OCI-LY7 (cell line): ENCODE results near the gene ZFYVE28. TPM values are rescaled to one million over a fixed set of nuclear protein-coding genes. Genes with fewer than 3 reads are reported as not detected.

Source experiments
- BruUV-seq: library from RNA; stranded (reverse); fragments of 400-500 nt; replicated peaks from 2 replicates; lab custom pipeline; 2021; lab: Mats Ljungman, UMichigan
- CTCF ChIA-PET: fragments of 300-600 bp; sonication (Branson Sonifier 250); formaldehyde crosslinking; loops from one replicate; lab custom pipeline; 2022; ENCODE audit warnings: antibody characterized with exemption; ENCODE audit not compliant: unreplicated experiment; lab: Charles Lee
- POLR2A ChIA-PET: fragments of 300-600 bp; sonication (Branson Sonifier 250); formaldehyde crosslinking; loops from one replicate; lab custom pipeline; 2022; ENCODE audit warnings: antibody characterized with exemption; lab: Charles Lee
- DNase-seq: peaks from one replicate; pipeline ENCODE4 v3.0.0-alpha.2; 2015; ENCODE audit warnings: low spot score
- H2AFZ ChIP-seq: fragments of 200-600 bp; sonication (generic), shearing (Covaris generic); 2 replicates; pipeline ENCODE4 v1.6.1; 2014; ENCODE audit warnings: mild to moderate bottlenecking, antibody characterized with exemption, low read length, moderate library complexity
- H3K27ac ChIP-seq: fragments of 200-600 bp; sonication (generic); 2 replicates; pipeline ENCODE4 v1.5.1; 2014; ENCODE audit warnings: mixed run types, low read depth, mild to moderate bottlenecking, moderate library complexity, low read length, inconsistent platforms; ENCODE audit not compliant: poor library complexity, severe bottlenecking
- H3K36me3 ChIP-seq: fragments of 200-600 bp; sonication (generic); 2 replicates; pipeline ENCODE4 v1.6.1; 2014; ENCODE audit warnings: mild to moderate bottlenecking, antibody characterized with exemption, low read length, moderate library complexity, mixed read lengths; ENCODE audit not compliant: insufficient read depth
- H3K4me1 ChIP-seq: fragments of 200-600 bp; sonication (generic); 2 replicates; pipeline ENCODE4 v1.5.1; 2014; ENCODE audit warnings: mild to moderate bottlenecking, low read length; ENCODE audit not compliant: insufficient read depth, poor library complexity, severe bottlenecking
- H3K4me2 ChIP-seq: fragments of 200-600 bp; sonication (generic); 2 replicates; pipeline ENCODE4 v1.6.1; 2014; ENCODE audit warnings: mild to moderate bottlenecking, low read length
- H3K4me3 ChIP-seq: fragments of 200-600 bp; sonication (generic); 2 replicates; pipeline ENCODE4 v1.5.1; 2014; ENCODE audit warnings: mild to moderate bottlenecking, low read depth, low read length; ENCODE audit not compliant: poor library complexity, severe bottlenecking
- H3K79me2 ChIP-seq: fragments of 200-600 bp; sonication (generic); 2 replicates; pipeline ENCODE4 v1.6.1; 2016; ENCODE audit warnings: low read depth, mild to moderate bottlenecking, low read length, moderate library complexity, mixed read lengths; ENCODE audit not compliant: insufficient read depth
- H3K9me2 ChIP-seq: fragments of 200-600 bp; sonication (generic); 2 replicates; pipeline ENCODE4 v1.6.1; 2016; ENCODE audit warnings: mild to moderate bottlenecking, low read length, mixed read lengths; ENCODE audit not compliant: insufficient read depth
- H3K9me3 ChIP-seq: fragments of 200-600 bp; sonication (generic); 2 replicates; pipeline ENCODE4 v1.6.1; 2014; ENCODE audit warnings: mild to moderate bottlenecking, mixed run types, low read length, mixed read lengths
- H4K20me1 ChIP-seq: fragments of 200-600 bp; sonication (generic); 2 replicates; pipeline ENCODE4 v1.6.1; 2014; ENCODE audit warnings: mild to moderate bottlenecking, antibody characterized with exemption, low read length, moderate library complexity, mixed read lengths; ENCODE audit not compliant: insufficient read depth
- CTCF ChIP-seq: fragments of 200-600 bp; sonication (generic); conservative IDR thresholded peaks from 2 replicates; pipeline ENCODE4 v1.5.1; 2014; ENCODE audit warnings: mild to moderate bottlenecking, antibody characterized with exemption, low read length, moderate library complexity, mixed read lengths
- EZH2phosphoT487 ChIP-seq: fragments of 200-600 bp; sonication (generic); IDR thresholded peaks from 2 replicates; pipeline ENCODE4 v1.6.1; 2018; ENCODE audit warnings: low read depth, borderline replicate concordance, mild to moderate bottlenecking, mixed run types, antibody characterized with exemption, low read length, moderate library complexity, mixed read lengths
- intact Hi-C: fragments of 100-400 bp; cut with micrococcal nuclease; formaldehyde crosslinking; loops from one replicate; pipeline ENCODE4 v1.10.0; 2022; ENCODE audit not compliant: unreplicated experiment
- total RNA-seq, 2 experiments: library from RNA; depleted of rRNA in 1 of 2; stranded (reverse); fragments of >200 nt in 1 of 2; shearing (Covaris generic) in 1 of 2; gene quantifications; 2 replicates each; pipeline ENCODE4 v1.2.3, GENCODE V29; 2014 to 2022

ZFYVE28 gene
- total RNA-seq, 2 experiments from 2014 or later = 0.32 TPM; not detected in 1

GRCh38 chr4:2449051-2449450, 30.6 kb upstream of the ZFYVE28 start:
- intact Hi-C loops = no loop called here
- no peak for DNase-seq
- Histone ChIP-seq H3K4me1 (peaks cover 12% of the 10 kb centered on the region), H4K20me1 (no peaks in the 10 kb centered on the region), H3K27ac (no peak overlapping the region), H3K4me3 (no peak overlapping the region), H2AFZ (no peak overlapping the region), H3K9me2 (no peaks in the 10 kb centered on the region), H3K9me3 (no peaks in the 10 kb centered on the region), H3K4me2 (no peak overlapping the region), H3K36me3 (no peaks in the 10 kb centered on the region), H3K79me2 (no peaks in the 10 kb centered on the region)
- BruUV-seq = no TSS peak
- ChIA-PET CTCF (interaction anchor here (0.5 kb wide), 1 partner anchor 524 kb away, joined by 3 read pairs; no protein-coding TSS in a partner anchor), POLR2A (no interaction called here)
- TF ChIP-seq CTCF (no peak), EZH2phosphoT487 (no peak)

GRCh38 chr4:2448589-2448988, 30.1 kb upstream of the ZFYVE28 start:
- DNase-seq = no peak
- H3K79me2 ChIP-seq = no peaks in the 10 kb centered on the region
- TF ChIP-seq CTCF (no peak), EZH2phosphoT487 (no peak)
- no peak overlapping the region for H3K4me2 ChIP-seq
- POLR2A ChIA-PET = no interaction called here
- H3K9me3 ChIP-seq = no peaks in the 10 kb centered on the region
- intact Hi-C loops = no loop called here
- no peaks in the 10 kb centered on the region for H3K9me2 ChIP-seq
- peaks cover 12% of the 10 kb centered on the region for H3K4me1 ChIP-seq
- H3K4me3 ChIP-seq = no peak overlapping the region
- H3K27ac ChIP-seq = no peak overlapping the region
- BruUV-seq = no TSS peak
- no peaks in the 10 kb centered on the region for H3K36me3 ChIP-seq
- CTCF ChIA-PET = interaction anchor here (0.5 kb wide), 1 partner anchor 524 kb away, joined by 3 read pairs; no protein-coding TSS in a partner anchor
- no peak overlapping the region for H2AFZ ChIP-seq
- H4K20me1 ChIP-seq = no peaks in the 10 kb centered on the region

GRCh38 chr4:2446656-2447564, 28.5 kb upstream of the ZFYVE28 start:
- ChIA-PET CTCF (no interaction called here), POLR2A (no interaction called here)
- no TSS peak for BruUV-seq
- peaks cover 13% of the 10 kb centered on the region for H3K4me1 ChIP-seq
- H2AFZ ChIP-seq = no peak overlapping the region
- H3K27ac ChIP-seq = no peak overlapping the region
- H3K4me3 ChIP-seq = no peak overlapping the region
- no peaks in the 10 kb centered on the region for H3K36me3 ChIP-seq
- H4K20me1 ChIP-seq = no peaks in the 10 kb centered on the region
- intact Hi-C loops = no loop called here
- TF ChIP-seq CTCF (no peak), EZH2phosphoT487 (no peak)
- no peaks in the 10 kb centered on the region for H3K79me2 ChIP-seq
- H3K4me2 ChIP-seq = no peak overlapping the region
- H3K9me2 ChIP-seq = no peaks in the 10 kb centered on the region
- no peaks in the 10 kb centered on the region for H3K9me3 ChIP-seq
- DNase-seq = no peak
